ENCODE results near the gene EYA2. TPM values are rescaled to one million over a fixed set of nuclear protein-coding genes. Genes with fewer than 3 reads are reported as not detected.
"Not testable (repeated sequence)": the region's sequence is repeated elsewhere in the genome, so short reads cannot be mapped to it uniquely, and the experiment has no call there.

The EYA2 gene
- total and polyA plus RNA-seq, 2 donors, result 11.1 to 28.5 TPM

DNA sequence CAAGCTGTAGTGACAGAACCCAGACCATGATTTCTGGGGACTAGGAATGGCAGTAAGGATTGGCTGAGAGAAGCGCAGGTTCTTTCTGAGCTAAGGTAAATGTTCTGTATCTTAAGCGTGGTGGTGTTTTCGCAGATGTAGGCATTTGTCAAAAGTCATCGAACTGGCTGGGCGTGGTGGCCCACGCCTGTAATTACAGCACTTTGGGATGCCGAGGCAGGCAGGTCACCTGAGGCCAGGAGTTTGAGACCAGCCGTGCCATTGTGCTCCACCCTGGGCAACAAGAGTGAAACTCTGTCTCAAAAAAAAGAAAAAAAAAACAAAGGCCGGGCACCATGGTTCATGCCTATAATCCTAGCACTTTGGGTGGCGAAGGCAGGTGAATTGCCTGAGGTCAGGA, 40.7 kb upstream of the EYA2 start:
- Histone ChIP-seq H3K27ac (ENCODE audit: low read depth in 1 of 2, low read length in 1 of 2) (no peak overlapping the region), H3K4me3 (ENCODE audit: low read length in 2 of 2) (no peak overlapping the region), H3K27me3 (ENCODE audit: control insufficient read depth in 2 of 2, insufficient read depth in 1 of 2, low read length in 1 of 2) (no peaks in the 10 kb centered on the region), H3K36me3 (ENCODE audit: control insufficient read depth in 2 of 2, insufficient read depth in 2 of 2, low read length in 1 of 2) (no peaks in the 10 kb centered on the region), H3K9me3 (ENCODE audit: control insufficient read depth in 2 of 2, insufficient read depth in 1 of 2, low read length in 1 of 2) (no peaks in the 10 kb centered on the region), H3K4me1 (ENCODE audit: control insufficient read depth in 2 of 2, insufficient read depth in 2 of 2, low read length in 2 of 2) (no peaks in the 10 kb centered on the region)
- WGBS, result 96% methylated on average over 10 of the region's 10 CpGs
- DNase-seq (ENCODE audit: low read depth in 6 of 9, low spot score in 9 of 9), result no peak

DNA sequence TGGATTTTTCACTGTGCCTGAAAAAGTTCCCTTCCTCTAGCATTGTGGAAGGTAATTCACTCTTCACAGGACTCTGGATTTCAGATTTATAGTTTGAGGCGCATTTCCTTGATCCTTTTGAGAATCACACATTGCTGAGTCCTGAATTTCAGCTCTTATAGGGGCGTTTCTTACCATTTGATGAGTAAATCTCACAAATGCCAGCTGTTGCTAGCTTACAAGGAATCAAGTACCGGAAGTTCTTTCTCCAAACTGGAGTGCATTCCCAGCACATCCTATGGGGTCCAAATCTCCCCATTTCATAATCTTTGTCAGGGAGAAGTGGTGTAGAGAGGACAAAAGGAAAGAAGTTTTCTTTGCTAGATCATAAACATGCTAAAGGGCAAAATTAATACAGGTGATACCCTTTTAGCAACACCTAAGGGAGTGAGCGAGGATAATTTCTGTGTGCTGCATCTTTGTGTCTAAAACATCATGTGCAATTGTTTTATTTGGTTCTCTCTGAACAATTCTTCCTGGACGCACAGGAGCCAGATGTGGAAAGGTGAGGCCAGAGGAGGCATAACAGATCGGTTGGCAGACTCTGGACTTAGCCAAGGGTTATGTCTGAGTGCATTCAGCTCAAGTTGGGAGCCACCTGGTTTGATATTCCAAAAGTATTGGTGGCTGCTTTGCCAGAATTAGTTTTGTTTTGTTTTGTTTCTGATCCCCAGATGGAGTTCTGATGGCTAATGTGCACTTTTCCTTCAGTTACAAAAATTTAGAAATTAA, 37.4 kb upstream of the EYA2 start:
- H3K9me3 ChIP-seq (ENCODE audit: control insufficient read depth in 2 of 2, insufficient read depth in 1 of 2, low read length in 1 of 2), result no peaks in the 10 kb centered on the region
- no peak for DNase-seq (ENCODE audit: low read depth in 6 of 9, low spot score in 9 of 9)
- H3K4me3 ChIP-seq (ENCODE audit: low read length in 2 of 2), result no peak overlapping the region
- no peak overlapping the region for H3K27ac ChIP-seq (ENCODE audit: low read depth in 1 of 2, low read length in 1 of 2)
- H3K36me3 ChIP-seq (ENCODE audit: control insufficient read depth in 2 of 2, insufficient read depth in 2 of 2, low read length in 1 of 2), result no peaks in the 10 kb centered on the region
- H3K27me3 ChIP-seq (ENCODE audit: control insufficient read depth in 2 of 2, insufficient read depth in 1 of 2, low read length in 1 of 2), result no peaks in the 10 kb centered on the region
- no peaks in the 10 kb centered on the region for H3K4me1 ChIP-seq (ENCODE audit: control insufficient read depth in 2 of 2, insufficient read depth in 2 of 2, low read length in 2 of 2)
- 69% methylated on average over 6 of the region's 6 CpGs for WGBS

- Histone ChIP-seq H3K4me1 (ENCODE audit: control insufficient read depth in 2 of 2, insufficient read depth in 2 of 2, low read length in 2 of 2) (no peaks in the 10 kb centered on the region), H3K27ac (ENCODE audit: low read depth in 1 of 2, low read length in 1 of 2) (no peak overlapping the region), H3K27me3 (ENCODE audit: control insufficient read depth in 2 of 2, insufficient read depth in 1 of 2, low read length in 1 of 2) (no peaks in the 10 kb centered on the region), H3K4me3 (ENCODE audit: low read length in 2 of 2) (no peak overlapping the region), H3K36me3 (ENCODE audit: control insufficient read depth in 2 of 2, insufficient read depth in 2 of 2, low read length in 1 of 2) (no peaks in the 10 kb centered on the region), H3K9me3 (ENCODE audit: control insufficient read depth in 2 of 2, insufficient read depth in 1 of 2, low read length in 1 of 2) (no peaks in the 10 kb centered on the region)
- 97% methylated on average over 4 of the region's 4 CpGs for WGBS
- no peak for DNase-seq (ENCODE audit: low read depth in 6 of 9, low spot score in 9 of 9)
These were observed 28.8 kb upstream of the EYA2 start for GRCh38 chr20:46865824-46866223.

GRCh38 chr20:46870041-46870440, 24.6 kb upstream of the EYA2 start:
- H3K36me3 ChIP-seq (ENCODE audit: control insufficient read depth in 2 of 2, insufficient read depth in 2 of 2, low read length in 1 of 2), result no peaks in the 10 kb centered on the region
- WGBS, result 77% methylated on average over 1 of the region's 1 CpG
- H3K4me1 ChIP-seq (ENCODE audit: control insufficient read depth in 2 of 2, insufficient read depth in 2 of 2, low read length in 2 of 2), result no peaks in the 10 kb centered on the region
- DNase-seq (ENCODE audit: low read depth in 6 of 9, low spot score in 9 of 9), result no peak
- no peak overlapping the region for H3K27ac ChIP-seq (ENCODE audit: low read depth in 1 of 2, low read length in 1 of 2)
- H3K9me3 ChIP-seq (ENCODE audit: control insufficient read depth in 2 of 2, insufficient read depth in 1 of 2, low read length in 1 of 2), result no peaks in the 10 kb centered on the region
- no peak overlapping the region for H3K4me3 ChIP-seq (ENCODE audit: low read length in 2 of 2)
- no peaks in the 10 kb centered on the region for H3K27me3 ChIP-seq (ENCODE audit: control insufficient read depth in 2 of 2, insufficient read depth in 1 of 2, low read length in 1 of 2)

DNA sequence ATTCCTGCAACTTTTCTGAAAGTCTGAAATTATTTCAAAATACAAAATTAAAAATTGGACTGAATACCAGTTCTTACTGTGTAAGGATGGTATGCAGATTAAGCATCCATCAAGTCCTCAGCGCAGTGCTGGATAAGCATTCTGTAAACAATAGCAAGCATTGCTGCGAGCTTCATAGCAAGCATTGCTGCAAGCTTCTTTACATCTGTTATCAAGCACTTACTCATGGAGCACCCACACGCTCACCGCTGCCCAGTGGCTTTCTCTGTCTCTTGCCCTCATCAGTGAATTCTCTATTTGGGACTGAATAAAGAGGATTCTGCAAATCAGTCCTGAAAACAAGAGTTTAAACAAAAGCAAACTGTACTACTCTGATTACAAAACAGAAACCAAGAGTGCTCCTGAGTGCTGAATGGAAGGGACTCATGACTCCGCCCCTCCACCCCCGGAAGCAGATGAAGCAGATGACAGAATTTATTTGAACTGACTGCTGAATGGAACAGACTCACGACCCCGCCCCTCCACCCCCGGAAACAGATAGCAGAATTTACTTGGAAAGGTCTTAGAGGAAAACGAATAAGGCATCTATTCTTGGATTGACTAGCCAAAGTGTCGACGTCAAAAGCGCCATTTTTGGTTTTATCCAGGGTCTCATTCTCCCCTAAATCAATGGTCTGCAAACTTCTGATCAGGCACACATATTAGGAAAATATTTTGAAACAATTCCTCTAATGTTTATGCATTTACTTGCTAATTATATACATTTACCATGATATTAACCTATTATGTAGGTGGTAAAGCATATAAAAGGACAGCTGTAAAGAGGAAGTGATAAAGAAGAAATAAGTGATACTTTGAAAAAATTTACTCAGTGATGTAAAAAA, 22.1 kb upstream of the EYA2 start:
- no peak for DNase-seq (ENCODE audit: low read depth in 6 of 9, low spot score in 9 of 9)
- WGBS, result 80% methylated on average over 13 of the region's 13 CpGs
- no peak overlapping the region for H3K4me3 ChIP-seq (ENCODE audit: low read length in 2 of 2)
- no peaks in the 10 kb centered on the region for H3K36me3 ChIP-seq (ENCODE audit: control insufficient read depth in 2 of 2, insufficient read depth in 2 of 2, low read length in 1 of 2)
- no peak overlapping the region for H3K27ac ChIP-seq (ENCODE audit: low read depth in 1 of 2, low read length in 1 of 2)
- no peaks in the 10 kb centered on the region for H3K4me1 ChIP-seq (ENCODE audit: control insufficient read depth in 2 of 2, insufficient read depth in 2 of 2, low read length in 2 of 2)
- H3K27me3 ChIP-seq (ENCODE audit: control insufficient read depth in 2 of 2, insufficient read depth in 1 of 2, low read length in 1 of 2), result no peaks in the 10 kb centered on the region
- no peaks in the 10 kb centered on the region for H3K9me3 ChIP-seq (ENCODE audit: control insufficient read depth in 2 of 2, insufficient read depth in 1 of 2, low read length in 1 of 2)

DNA sequence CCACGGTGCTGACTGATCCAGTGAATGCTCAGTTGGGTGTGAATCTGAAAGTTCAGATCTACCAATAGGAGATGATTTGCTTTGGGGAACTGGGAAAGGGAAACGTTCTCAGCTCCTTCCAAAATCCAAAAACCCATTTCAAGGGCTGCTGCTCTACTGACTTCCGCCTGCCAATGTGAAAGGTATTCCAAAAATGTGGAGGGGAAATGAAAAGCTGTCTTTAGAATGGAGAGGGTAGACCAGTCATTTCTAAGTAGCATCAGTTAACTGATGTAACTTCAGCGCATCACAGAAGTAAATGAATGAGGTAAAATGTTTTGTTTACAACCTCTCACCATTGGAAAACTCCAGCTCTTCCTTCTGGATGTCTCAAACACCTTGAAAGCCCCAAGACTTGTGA, 19.6 kb upstream of the EYA2 start:
- no peak for DNase-seq (ENCODE audit: low read depth in 6 of 9, low spot score in 9 of 9)
- Histone ChIP-seq H3K36me3 (ENCODE audit: control insufficient read depth in 2 of 2, insufficient read depth in 2 of 2, low read length in 1 of 2) (no peaks in the 10 kb centered on the region), H3K27me3 (ENCODE audit: control insufficient read depth in 2 of 2, insufficient read depth in 1 of 2, low read length in 1 of 2) (no peaks in the 10 kb centered on the region), H3K9me3 (ENCODE audit: control insufficient read depth in 2 of 2, insufficient read depth in 1 of 2, low read length in 1 of 2) (no peaks in the 10 kb centered on the region), H3K4me1 (ENCODE audit: control insufficient read depth in 2 of 2, insufficient read depth in 2 of 2, low read length in 2 of 2) (no peaks in the 10 kb centered on the region), H3K27ac (ENCODE audit: low read depth in 1 of 2, low read length in 1 of 2) (no peak overlapping the region), H3K4me3 (ENCODE audit: low read length in 2 of 2) (no peak overlapping the region)
- WGBS, result 78% methylated on average over 4 of the region's 4 CpGs

- 91% methylated on average over 5 of the region's 5 CpGs for WGBS
- Histone ChIP-seq H3K4me1 (ENCODE audit: control insufficient read depth in 2 of 2, insufficient read depth in 2 of 2, low read length in 2 of 2) (no peaks in the 10 kb centered on the region), H3K9me3 (ENCODE audit: control insufficient read depth in 2 of 2, insufficient read depth in 1 of 2, low read length in 1 of 2) (no peaks in the 10 kb centered on the region), H3K36me3 (ENCODE audit: control insufficient read depth in 2 of 2, insufficient read depth in 2 of 2, low read length in 1 of 2) (no peaks in the 10 kb centered on the region), H3K27ac (ENCODE audit: low read depth in 1 of 2, low read length in 1 of 2) (no peak overlapping the region), H3K4me3 (ENCODE audit: low read length in 2 of 2) (no peak overlapping the region), H3K27me3 (ENCODE audit: control insufficient read depth in 2 of 2, insufficient read depth in 1 of 2, low read length in 1 of 2) (no peaks in the 10 kb centered on the region)
- DNase-seq (ENCODE audit: low read depth in 6 of 9, low spot score in 9 of 9), result no peak
These were observed 15.3 kb upstream of the EYA2 start for GRCh38 chr20:46879386-46879785.

DNA sequence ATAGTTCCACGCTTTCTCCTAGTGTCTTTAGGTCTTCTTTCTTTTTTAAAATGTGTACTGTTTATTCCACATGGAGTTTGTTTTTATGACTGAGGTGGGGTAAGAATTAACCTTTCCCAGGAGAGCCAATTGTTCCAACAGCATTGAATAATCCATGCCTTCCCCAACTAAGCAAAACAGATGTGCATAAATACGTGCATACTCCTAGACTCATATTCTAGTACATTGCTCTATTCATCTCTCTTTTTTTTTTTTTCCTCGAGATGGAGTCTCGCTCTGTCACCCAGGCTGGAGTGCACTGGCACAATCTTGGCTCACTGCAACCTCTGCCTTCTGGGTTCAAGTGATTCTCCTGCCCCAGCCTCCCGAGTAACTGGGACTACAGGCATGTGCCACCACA, 14.7 kb upstream of the EYA2 start:
- H3K4me3 ChIP-seq (ENCODE audit: low read length in 2 of 2); DNase-seq (ENCODE audit: low read depth in 6 of 9, low spot score in 9 of 9); H3K27ac ChIP-seq (ENCODE audit: low read depth in 1 of 2, low read length in 1 of 2); H3K4me1 ChIP-seq (ENCODE audit: control insufficient read depth in 2 of 2, insufficient read depth in 2 of 2, low read length in 2 of 2); H3K9me3 ChIP-seq (ENCODE audit: control insufficient read depth in 2 of 2, insufficient read depth in 1 of 2, low read length in 1 of 2); H3K36me3 ChIP-seq (ENCODE audit: control insufficient read depth in 2 of 2, insufficient read depth in 2 of 2, low read length in 1 of 2); H3K27me3 ChIP-seq (ENCODE audit: control insufficient read depth in 2 of 2, insufficient read depth in 1 of 2, low read length in 1 of 2): not testable (repeated sequence)
- WGBS, result 95% methylated on average over 5 of the region's 5 CpGs

GRCh38 chr20:46883892-46884291, 10.8 kb upstream of the EYA2 start:
- WGBS, result 64% methylated on average over 6 of the region's 6 CpGs
- Histone ChIP-seq H3K36me3 (ENCODE audit: control insufficient read depth in 2 of 2, insufficient read depth in 2 of 2, low read length in 1 of 2) (no peaks in the 10 kb centered on the region), H3K4me1 (ENCODE audit: control insufficient read depth in 2 of 2, insufficient read depth in 2 of 2, low read length in 2 of 2) (no peaks in the 10 kb centered on the region), H3K9me3 (ENCODE audit: control insufficient read depth in 2 of 2, insufficient read depth in 1 of 2, low read length in 1 of 2) (no peaks in the 10 kb centered on the region), H3K27ac (ENCODE audit: low read depth in 1 of 2, low read length in 1 of 2) (no peak overlapping the region), H3K4me3 (ENCODE audit: low read length in 2 of 2) (no peak overlapping the region), H3K27me3 (ENCODE audit: control insufficient read depth in 2 of 2, insufficient read depth in 1 of 2, low read length in 1 of 2) (no peaks in the 10 kb centered on the region)
- DNase-seq (ENCODE audit: low read depth in 6 of 9, low spot score in 9 of 9), result no peak

All from thymus (tissue), 11 donors.